Osteocyte (in vitro differentiated cells): ENCODE data around the gene OSBPL3. TPM values are rescaled to one million over a fixed set of nuclear protein-coding genes. Genes with fewer than 3 reads are reported as not detected.

Experiments
- DNase-seq: peaks from one replicate; pipeline ENCODE4 v3.0.0; 2021; ENCODE audit warnings: mixed read lengths; ENCODE audit not compliant: unreplicated experiment; ENCODE audit errors: extremely low spot score
- H3K27ac Mint-ChIP-seq: one replicate; pipeline ENCODE4 v1.8.0; 2021; ENCODE audit warnings: mild to moderate bottlenecking, mixed read lengths; ENCODE audit not compliant: unreplicated experiment
- H3K27me3 Mint-ChIP-seq: one replicate; pipeline ENCODE4 v1.8.0; 2021; ENCODE audit warnings: mixed read lengths; ENCODE audit not compliant: unreplicated experiment
- H3K36me3 Mint-ChIP-seq: one replicate; pipeline ENCODE4 v1.8.0; 2021; ENCODE audit warnings: mixed read lengths; ENCODE audit not compliant: unreplicated experiment
- H3K4me1 Mint-ChIP-seq: one replicate; pipeline ENCODE4 v1.8.0; 2021; ENCODE audit warnings: mixed read lengths; ENCODE audit not compliant: unreplicated experiment
- H3K4me3 Mint-ChIP-seq: one replicate; pipeline ENCODE4 v1.8.0; 2021; ENCODE audit warnings: mild to moderate bottlenecking, moderate library complexity, mixed read lengths; ENCODE audit not compliant: unreplicated experiment
- H3K9me3 Mint-ChIP-seq: one replicate; pipeline ENCODE4 v1.8.0; 2021; ENCODE audit warnings: mixed read lengths; ENCODE audit not compliant: unreplicated experiment
- total RNA-seq: library from RNA; stranded (reverse); gene quantifications from 2 replicates; pipeline ENCODE4 v1.2.1, GENCODE V29; 2021
- TF ChIP-seq, protein P1 (sequence below): fragments of 200-600 bp; sonication (generic); IDR thresholded peaks from 2 replicates; pipeline ENCODE4 v1.5.0; 2021; ENCODE audit warnings: antibody characterized with exemption, mild to moderate bottlenecking, moderate library complexity

The OSBPL3 gene
- total RNA-seq, 1 donor from 2014 or later, result 8.0 TPM

DNA sequence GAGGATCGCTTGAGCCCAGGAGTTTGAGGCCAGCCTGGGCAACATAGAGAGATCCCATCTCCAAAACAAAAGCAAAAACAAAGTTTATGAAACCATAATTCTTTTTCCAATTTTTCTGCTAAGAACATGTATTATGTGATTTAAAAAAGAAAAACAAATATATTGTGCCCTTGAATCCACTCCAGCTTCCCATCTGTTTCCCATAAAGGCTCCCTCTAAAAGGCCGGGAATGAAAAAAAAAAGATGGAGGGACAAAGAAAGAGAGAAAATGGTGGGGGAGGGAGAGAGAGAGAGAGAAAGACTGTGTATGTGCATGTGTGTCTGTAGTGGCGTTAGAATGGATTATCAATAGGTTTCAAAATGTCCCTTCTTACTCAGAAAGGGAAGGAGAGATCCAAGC, 202.2 kb downstream of the OSBPL3 start:
- no peaks in the 10 kb centered on the region for H3K36me3 Mint-ChIP-seq
- H3K9me3 Mint-ChIP-seq, result no peaks in the 10 kb centered on the region
- no peak overlapping the region for H3K4me3 Mint-ChIP-seq
- H3K27ac Mint-ChIP-seq, result no peak overlapping the region
- peaks cover 4% of the 10 kb centered on the region for H3K27me3 Mint-ChIP-seq
- no peak for DNase-seq
- H3K4me1 Mint-ChIP-seq, result peaks cover 6% of the 10 kb centered on the region
- TF ChIP-seq, protein P1, sequence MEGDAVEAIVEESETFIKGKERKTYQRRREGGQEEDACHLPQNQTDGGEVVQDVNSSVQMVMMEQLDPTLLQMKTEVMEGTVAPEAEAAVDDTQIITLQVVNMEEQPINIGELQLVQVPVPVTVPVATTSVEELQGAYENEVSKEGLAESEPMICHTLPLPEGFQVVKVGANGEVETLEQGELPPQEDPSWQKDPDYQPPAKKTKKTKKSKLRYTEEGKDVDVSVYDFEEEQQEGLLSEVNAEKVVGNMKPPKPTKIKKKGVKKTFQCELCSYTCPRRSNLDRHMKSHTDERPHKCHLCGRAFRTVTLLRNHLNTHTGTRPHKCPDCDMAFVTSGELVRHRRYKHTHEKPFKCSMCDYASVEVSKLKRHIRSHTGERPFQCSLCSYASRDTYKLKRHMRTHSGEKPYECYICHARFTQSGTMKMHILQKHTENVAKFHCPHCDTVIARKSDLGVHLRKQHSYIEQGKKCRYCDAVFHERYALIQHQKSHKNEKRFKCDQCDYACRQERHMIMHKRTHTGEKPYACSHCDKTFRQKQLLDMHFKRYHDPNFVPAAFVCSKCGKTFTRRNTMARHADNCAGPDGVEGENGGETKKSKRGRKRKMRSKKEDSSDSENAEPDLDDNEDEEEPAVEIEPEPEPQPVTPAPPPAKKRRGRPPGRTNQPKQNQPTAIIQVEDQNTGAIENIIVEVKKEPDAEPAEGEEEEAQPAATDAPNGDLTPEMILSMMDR, result no peak

DNA sequence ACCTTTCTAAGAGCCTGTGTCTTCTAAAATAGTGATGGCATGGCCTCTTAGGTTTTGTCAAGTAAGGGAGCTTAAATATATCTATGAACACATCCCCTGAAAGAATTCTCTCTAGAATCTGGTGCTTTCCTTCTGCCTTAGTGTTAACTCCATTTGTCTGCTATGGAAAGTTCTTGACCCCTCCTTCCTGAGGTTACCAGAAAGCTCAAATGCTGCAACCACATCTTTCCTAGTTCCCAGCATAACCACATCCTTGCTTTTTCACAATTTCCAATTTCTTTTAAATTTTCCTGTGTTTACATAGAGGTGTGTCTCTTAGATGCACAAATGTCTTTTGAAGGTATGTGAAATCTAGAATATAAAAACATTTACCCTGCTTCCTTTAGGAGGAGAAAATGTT, 206.3 kb downstream of the OSBPL3 start:
- peaks cover 15% of the 10 kb centered on the region for H3K27me3 Mint-ChIP-seq
- peaks cover 9% of the 10 kb centered on the region for H3K9me3 Mint-ChIP-seq
- H3K4me1 Mint-ChIP-seq, result peaks cover 6% of the 10 kb centered on the region
- H3K4me3 Mint-ChIP-seq, result no peak overlapping the region
- H3K27ac Mint-ChIP-seq, result no peak overlapping the region
- TF ChIP-seq, protein P1, result no peak
- no peak for DNase-seq
- H3K36me3 Mint-ChIP-seq, result no peaks in the 10 kb centered on the region

DNA sequence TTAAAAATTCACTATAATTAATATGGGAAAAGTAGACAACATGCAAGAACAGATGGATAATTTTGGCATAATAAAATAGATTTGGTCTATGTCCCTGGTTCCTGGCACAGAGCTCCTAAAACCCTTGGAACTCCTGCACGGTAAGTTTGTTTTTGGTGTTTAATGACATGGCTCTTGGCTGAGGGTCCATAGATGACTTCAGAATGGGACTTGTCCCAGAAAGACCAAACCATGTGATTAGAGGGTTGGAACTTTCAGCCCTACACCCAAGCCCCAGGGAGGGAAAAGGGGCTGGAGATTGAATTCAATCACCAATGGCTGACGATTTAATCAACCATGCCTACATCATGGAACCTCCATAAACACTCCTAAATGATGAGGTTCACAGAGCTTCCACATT, 210.1 kb downstream of the OSBPL3 start:
- H3K27me3 Mint-ChIP-seq, result peaks cover 26% of the 10 kb centered on the region
- H3K36me3 Mint-ChIP-seq, result no peaks in the 10 kb centered on the region
- no peak overlapping the region for H3K27ac Mint-ChIP-seq
- no peak for DNase-seq
- peaks cover 3% of the 10 kb centered on the region for H3K4me1 Mint-ChIP-seq
- peaks cover 9% of the 10 kb centered on the region for H3K9me3 Mint-ChIP-seq
- no peak overlapping the region for H3K4me3 Mint-ChIP-seq
- TF ChIP-seq, protein P1, result no peak

DNA sequence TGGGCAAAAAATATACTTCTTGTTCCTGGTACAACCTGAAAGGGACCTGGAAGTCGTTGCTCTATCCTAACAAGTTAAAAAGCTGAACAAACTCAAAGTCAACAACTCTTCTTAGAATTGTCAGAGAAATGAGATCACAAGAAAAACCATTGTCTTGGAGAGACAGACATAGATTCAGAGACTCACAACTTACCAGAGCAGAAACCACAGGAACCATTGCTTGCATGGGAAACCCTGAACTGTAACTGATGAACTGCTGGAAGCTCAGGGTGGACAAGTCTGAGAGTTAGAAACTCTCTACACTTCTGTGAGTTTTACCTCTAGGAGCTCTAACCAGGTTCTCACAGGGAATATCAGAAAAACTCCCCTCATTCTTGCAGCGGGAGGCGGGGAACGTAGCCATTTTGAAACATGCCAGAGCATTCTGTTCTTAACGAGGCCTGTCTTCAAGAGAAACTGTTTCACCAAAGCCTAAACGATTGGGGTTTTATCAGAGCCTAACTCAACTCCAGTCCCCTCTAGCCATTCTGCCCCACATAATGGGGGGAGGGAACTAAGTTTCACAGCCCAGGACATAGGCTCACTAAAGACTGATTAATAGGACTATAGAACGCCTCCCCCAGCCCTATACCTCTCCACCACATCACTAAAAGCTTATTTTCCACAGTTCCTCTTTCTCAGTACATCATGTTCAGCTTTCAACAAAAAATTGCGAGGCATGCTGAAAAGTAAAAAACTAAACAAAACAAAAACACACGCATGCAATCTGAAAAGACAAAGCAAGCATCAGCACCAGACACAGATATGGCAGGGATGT, 210.8 kb downstream of the OSBPL3 start:
- TF ChIP-seq, protein P1, result no peak
- no peaks in the 10 kb centered on the region for H3K4me1 Mint-ChIP-seq

DNA sequence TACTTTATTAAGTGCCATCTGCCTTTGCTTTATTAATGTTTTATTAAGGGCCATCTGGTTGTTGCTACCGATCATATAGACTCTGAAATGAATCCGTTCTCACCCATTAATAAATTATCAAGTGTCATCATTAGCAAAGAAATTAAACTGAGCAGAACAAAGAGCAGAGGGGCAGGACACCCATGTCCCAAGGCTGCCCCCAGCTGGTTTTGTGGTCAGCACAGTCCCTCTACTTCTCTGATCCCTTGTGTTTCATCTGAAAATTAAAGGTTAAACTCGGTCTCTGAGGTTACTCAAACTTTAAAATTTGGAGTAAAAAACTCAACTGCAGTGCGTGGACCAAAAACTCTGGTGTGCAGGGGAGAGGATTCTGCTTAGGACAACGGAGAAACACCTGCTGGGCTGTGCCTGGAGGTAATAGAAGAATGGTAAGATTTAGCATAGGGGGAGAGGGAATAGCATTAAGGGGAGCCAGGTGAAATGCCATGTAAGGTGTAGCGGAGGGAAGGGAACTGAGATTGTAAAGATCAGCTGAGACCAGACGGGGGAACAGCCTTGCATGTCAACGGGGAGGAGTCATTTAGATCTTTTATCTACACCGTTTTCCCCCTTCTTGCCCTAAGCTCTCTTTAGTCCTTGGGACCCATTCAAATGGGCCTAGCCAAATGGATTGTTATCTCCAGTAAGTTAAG, 212.0 kb downstream of the OSBPL3 start:
- Mint-ChIP-seq H3K27ac (no peak overlapping the region), H3K4me1 (peaks cover 1% of the 10 kb centered on the region), H3K27me3 (peaks cover 44% of the 10 kb centered on the region), H3K4me3 (no peak overlapping the region), H3K9me3 (peaks cover 9% of the 10 kb centered on the region), H3K36me3 (no peaks in the 10 kb centered on the region)
- TF ChIP-seq, protein P1, result peak; percentile 14
- no peak for DNase-seq

More for the DNA sequence above, 210.8 kb downstream of the OSBPL3 start:
- Mint-ChIP-seq H3K36me3 (no peaks in the 10 kb centered on the region), H3K27ac (no peak overlapping the region), H3K9me3 (peaks cover 9% of the 10 kb centered on the region), H3K4me3 (no peak overlapping the region), H3K27me3 (peaks cover 32% of the 10 kb centered on the region)
- DNase-seq, result no peak
